HCT116 (cell line): ENCODE measurements around the gene C1orf141. TPM values are rescaled to one million over a fixed set of nuclear protein-coding genes. Genes with fewer than 3 reads are reported as not detected.
A peak's percentile ranks its signal among the peaks of the same experiment; 100 is the strongest.

Experiments used
- ATAC-seq: fragments of 200-7000 bp; cut with Tn5 transposase; 2 replicates; pipeline ENCODE4 v1.9.1; 2020; ENCODE audit warnings: mild to moderate bottlenecking, moderate library complexity
- BruUV-seq: library from RNA; stranded (reverse); fragments of 400-500 nt; replicated peaks from 2 replicates; lab custom pipeline; 2021; lab: Mats Ljungman, UMichigan
- CTCF ChIA-PET: fragments of 300-600 bp; sonication (Branson Sonifier 250); formaldehyde crosslinking; loops from one replicate; lab custom pipeline; 2021; ENCODE audit warnings: antibody characterized with exemption; lab: Charles Lee
- POLR2A ChIA-PET: fragments of 300-600, 350-600 bp; sonication (Branson Sonifier 250); formaldehyde crosslinking; loops from one replicate; lab custom pipeline; 2021; ENCODE audit warnings: antibody characterized with exemption; lab: Charles Lee
- RAD21 ChIA-PET, 2 experiments: fragments of 300-600 bp; sonication (Branson Sonifier 250); formaldehyde crosslinking; loops; one replicate each; lab custom pipeline; 2023; ENCODE audit warnings: low total read pairs in 2 of 2; ENCODE audit not compliant: uncharacterized antibody in 2 of 2, unreplicated experiment in 2 of 2, low non-redundant PET in 1 of 2; lab: Charles Lee
- DNase-seq: peaks from one replicate; pipeline ENCODE4 v3.0.0-alpha.2; 2010; ENCODE audit warnings: low read depth, low spot score
- H2AFZ ChIP-seq: fragments of 200-600 bp; shearing (Covaris generic), sonication (generic); 2 replicates; pipeline ENCODE4 v1.6.1; 2017; ENCODE audit warnings: low read depth, mixed run types, mixed read lengths, antibody characterized with exemption, low read length; ENCODE audit not compliant: poor library complexity, severe bottlenecking
- H3K27ac ChIP-seq: 2 replicates; pipeline ENCODE4 v1.5.1; 2012; ENCODE audit warnings: low read depth, low read length
- H3K27me3 ChIP-seq: fragments of 200-600 bp; sonication (generic); 2 replicates; pipeline ENCODE4 v1.6.1; 2016; ENCODE audit warnings: mixed run types, low read length, mixed read lengths; ENCODE audit not compliant: insufficient read depth
- H3K36me3 ChIP-seq, 2 experiments: fragments of 200-500 bp in 1 of 2; fragments of 200-600 bp in 1 of 2; sonication (Bioruptor generic) in 1 of 2; sonication (generic) in 1 of 2; 2 replicates each; pipeline versions ENCODE4 v1.5.1 to v1.6.1; 2014 to 2016; ENCODE audit warnings: low read length in 2 of 2, inconsistent platforms in 1 of 2, mixed read lengths in 1 of 2, mixed run types in 1 of 2; ENCODE audit not compliant: insufficient read depth in 2 of 2, control insufficient read depth in 1 of 2
- H3K4me1 ChIP-seq, 2 experiments: fragments of 200-600 bp in 1 of 2; sonication (generic) in 1 of 2; 2 replicates each; pipeline versions ENCODE4 v1.5.1 to v1.6.1; 2012 to 2017; ENCODE audit warnings: low read length in 2 of 2, inconsistent platforms in 1 of 2, mild to moderate bottlenecking in 1 of 2, mixed read lengths in 1 of 2, mixed run types in 1 of 2, moderate library complexity in 1 of 2; ENCODE audit not compliant: insufficient read depth in 2 of 2, control insufficient read depth in 1 of 2
- H3K4me2 ChIP-seq: fragments of 200-600 bp; sonication (generic); 2 replicates; pipeline ENCODE4 v1.6.1; 2017; ENCODE audit warnings: mixed run types, low read length, mixed read lengths
- H3K4me3 ChIP-seq, 2 experiments: fragments of 200-600 bp in 1 of 2; sonication (generic) in 1 of 2; replicated peaks in 1 of 2; 2 replicates each; pipeline ENCODE4 v1.5.1; 2011 to 2016; ENCODE audit warnings: low read length in 2 of 2, control low read depth in 1 of 2, low read depth in 1 of 2, mild to moderate bottlenecking in 1 of 2, mixed read lengths in 1 of 2, mixed run types in 1 of 2
- H3K79me2 ChIP-seq: fragments of 200-600 bp; sonication (generic); 2 replicates; pipeline ENCODE4 v1.6.1; 2017; ENCODE audit warnings: mild to moderate bottlenecking, mixed run types, low read length, moderate library complexity, mixed read lengths; ENCODE audit not compliant: insufficient read depth
- H3K9ac ChIP-seq: fragments of 200-600 bp; sonication (generic); 2 replicates; pipeline ENCODE4 v1.6.1; 2016; ENCODE audit warnings: low read length, mixed read lengths
- H3K9me2 ChIP-seq: fragments of 200-600 bp; sonication (generic), shearing (Covaris generic); 2 replicates; pipeline ENCODE4 v1.6.1; 2017; ENCODE audit warnings: mixed run types, mild to moderate bottlenecking, moderate library complexity; ENCODE audit not compliant: insufficient read depth
- H3K9me3 ChIP-seq, 2 experiments: fragments of 200-500 bp in 1 of 2; fragments of 200-600 bp in 1 of 2; sonication (Bioruptor generic) in 1 of 2; sonication (generic) in 1 of 2; 2 replicates each; pipeline ENCODE4 v1.6.1; 2014 to 2017; ENCODE audit warnings: low read length in 2 of 2, mixed read lengths in 2 of 2, inconsistent platforms in 1 of 2, low read depth in 1 of 2, mild to moderate bottlenecking in 1 of 2, mixed run types in 1 of 2, moderate library complexity in 1 of 2; ENCODE audit not compliant: control insufficient read depth in 1 of 2, insufficient read depth in 1 of 2
- H4K20me1 ChIP-seq: fragments of 200-600 bp; sonication (generic), shearing (Covaris generic); 2 replicates; pipeline ENCODE4 v1.6.1; 2017; ENCODE audit warnings: mixed run types, mild to moderate bottlenecking, moderate library complexity; ENCODE audit not compliant: insufficient read depth
- CEBPB ChIP-seq: IDR thresholded peaks from 2 replicates; pipeline ENCODE4 v1.6.1; 2012; ENCODE audit warnings: low read depth
- EZH2 ChIP-seq: fragments of 200-600 bp; sonication (generic); IDR thresholded peaks from 2 replicates; pipeline ENCODE4 v1.6.1; 2017; ENCODE audit warnings: antibody characterized with exemption, mixed run types
- FOSL1 ChIP-seq: IDR thresholded peaks from 2 replicates; pipeline ENCODE4 v1.6.1; 2012; ENCODE audit warnings: low read depth
- JUND ChIP-seq: IDR thresholded peaks from 2 replicates; pipeline ENCODE4 v1.6.1; 2012
- POLR2A ChIP-seq: IDR thresholded peaks from 2 replicates; pipeline ENCODE4 v1.7.0; 2011; ENCODE audit warnings: borderline replicate concordance; ENCODE audit not compliant: insufficient read depth, insufficient read length; ENCODE audit errors: extremely low read depth
- RAD21 ChIP-seq: IDR thresholded peaks from 2 replicates; pipeline ENCODE4 v1.6.1; 2012; ENCODE audit warnings: low read depth, mild to moderate bottlenecking
- SIN3A ChIP-seq: IDR thresholded peaks from 2 replicates; pipeline ENCODE4 v1.6.1; 2012; ENCODE audit warnings: low read depth
- SP1 ChIP-seq: IDR thresholded peaks from 2 replicates; pipeline ENCODE4 v1.6.1; 2012; ENCODE audit warnings: low read depth
- ZFX ChIP-seq: fragments of 450-650 bp; IDR thresholded peaks from 2 replicates; pipeline ENCODE4 v1.6.1; 2017
- intact Hi-C: fragments of 100-400 bp; cut with micrococcal nuclease; formaldehyde crosslinking; loops from 2 replicates; pipeline ENCODE4 v1.10.0; 2022
- total RNA-seq: library from RNA; stranded (reverse); gene quantifications from one replicate; pipeline ENCODE4 v1.2.1, GENCODE V29; 2021; ENCODE audit not compliant: unreplicated experiment
- TF ChIP-seq, protein P1 (sequence below): IDR thresholded peaks from 2 replicates; pipeline ENCODE4 v1.6.1; 2012
- TF ChIP-seq, protein P2 (sequence below), 3 experiments: fragments of 200-600 bp in 1 of 3; sonication (generic) in 1 of 3; IDR thresholded peaks in 2 of 3; conservative IDR thresholded peaks in 1 of 3; 2 replicates each; pipeline ENCODE4 v1.5.1; 2012 to 2017; ENCODE audit warnings: low read depth in 2 of 3, low read length in 2 of 3, antibody characterized with exemption in 1 of 3, borderline replicate concordance in 1 of 3, control low read depth in 1 of 3, mild to moderate bottlenecking in 1 of 3, mixed read lengths in 1 of 3, mixed run types in 1 of 3, moderate library complexity in 1 of 3; ENCODE audit not compliant: insufficient read depth in 1 of 3

Gene C1orf141
- total RNA-seq, 1 experiment from 2014 or later: not detected

DNA sequence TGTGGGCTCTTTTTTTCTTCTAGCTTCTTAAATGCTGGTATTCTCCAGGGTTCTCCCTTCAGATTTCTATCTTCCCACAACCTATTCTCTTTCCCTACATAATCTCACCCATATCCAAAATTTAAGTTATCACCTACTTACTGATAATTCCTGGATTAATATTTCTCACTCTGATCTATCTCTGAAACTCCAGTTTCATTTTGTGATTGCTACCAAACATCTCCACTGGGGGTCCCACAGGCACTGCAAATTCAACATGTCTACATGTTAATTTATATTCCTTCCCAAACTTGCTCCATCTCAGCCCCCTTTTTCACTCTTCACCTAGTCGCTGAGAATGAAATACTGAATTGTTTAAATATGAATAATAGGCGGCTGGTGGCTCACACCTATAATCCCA is 9.9 kb upstream of the C1orf141 start:
- ChIA-PET RAD21 (no interaction called here), POLR2A (no interaction called here), CTCF (interaction anchor here (0.8 kb wide), 1 partner anchor 67 kb away, joined by 6 read pairs; no protein-coding TSS in a partner anchor)
- Histone ChIP-seq H3K9ac (no peak overlapping the region), H3K27ac (no peak overlapping the region), H3K36me3 (no peaks in the 10 kb centered on the region), H3K4me2 (no peak overlapping the region), H2AFZ (no peak overlapping the region), H4K20me1 (no peaks in the 10 kb centered on the region), H3K79me2 (no peaks in the 10 kb centered on the region), H3K9me3 (no peaks in the 10 kb centered on the region), H3K4me1 (peaks cover 3 to 7% of the 10 kb centered on the region in 2 experiments; a peak in 3 of 4 replicates), H3K4me3 (no peak overlapping the region), H3K27me3 (no peaks in the 10 kb centered on the region), H3K9me2 (no peaks in the 10 kb centered on the region)
- no TSS peak for BruUV-seq
- intact Hi-C loops: no loop called here
- TF ChIP-seq, protein P1, sequence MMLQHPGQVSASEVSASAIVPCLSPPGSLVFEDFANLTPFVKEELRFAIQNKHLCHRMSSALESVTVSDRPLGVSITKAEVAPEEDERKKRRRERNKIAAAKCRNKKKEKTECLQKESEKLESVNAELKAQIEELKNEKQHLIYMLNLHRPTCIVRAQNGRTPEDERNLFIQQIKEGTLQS: no peak
- TF ChIP-seq, protein P2, sequence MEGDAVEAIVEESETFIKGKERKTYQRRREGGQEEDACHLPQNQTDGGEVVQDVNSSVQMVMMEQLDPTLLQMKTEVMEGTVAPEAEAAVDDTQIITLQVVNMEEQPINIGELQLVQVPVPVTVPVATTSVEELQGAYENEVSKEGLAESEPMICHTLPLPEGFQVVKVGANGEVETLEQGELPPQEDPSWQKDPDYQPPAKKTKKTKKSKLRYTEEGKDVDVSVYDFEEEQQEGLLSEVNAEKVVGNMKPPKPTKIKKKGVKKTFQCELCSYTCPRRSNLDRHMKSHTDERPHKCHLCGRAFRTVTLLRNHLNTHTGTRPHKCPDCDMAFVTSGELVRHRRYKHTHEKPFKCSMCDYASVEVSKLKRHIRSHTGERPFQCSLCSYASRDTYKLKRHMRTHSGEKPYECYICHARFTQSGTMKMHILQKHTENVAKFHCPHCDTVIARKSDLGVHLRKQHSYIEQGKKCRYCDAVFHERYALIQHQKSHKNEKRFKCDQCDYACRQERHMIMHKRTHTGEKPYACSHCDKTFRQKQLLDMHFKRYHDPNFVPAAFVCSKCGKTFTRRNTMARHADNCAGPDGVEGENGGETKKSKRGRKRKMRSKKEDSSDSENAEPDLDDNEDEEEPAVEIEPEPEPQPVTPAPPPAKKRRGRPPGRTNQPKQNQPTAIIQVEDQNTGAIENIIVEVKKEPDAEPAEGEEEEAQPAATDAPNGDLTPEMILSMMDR (IDR thresholded peaks at IDR 0.05 in 2 of 3, conservative IDR thresholded peaks at IDR 0.05 in 1 of 3; ENCODE audit: borderline replicate concordance in 1 of 3, insufficient read depth in 1 of 3, low read depth in 2 of 3, low read length in 2 of 3): peak; percentile 28 to 46 (median 42); a peak in 5 of 6 replicates
- TF ChIP-seq FOSL1: no peak
- TF ChIP-seq RAD21: peak; percentile 43
- TF ChIP-seq SIN3A: no peak
- ATAC-seq (no peak), DNase-seq (no peak)

DNA sequence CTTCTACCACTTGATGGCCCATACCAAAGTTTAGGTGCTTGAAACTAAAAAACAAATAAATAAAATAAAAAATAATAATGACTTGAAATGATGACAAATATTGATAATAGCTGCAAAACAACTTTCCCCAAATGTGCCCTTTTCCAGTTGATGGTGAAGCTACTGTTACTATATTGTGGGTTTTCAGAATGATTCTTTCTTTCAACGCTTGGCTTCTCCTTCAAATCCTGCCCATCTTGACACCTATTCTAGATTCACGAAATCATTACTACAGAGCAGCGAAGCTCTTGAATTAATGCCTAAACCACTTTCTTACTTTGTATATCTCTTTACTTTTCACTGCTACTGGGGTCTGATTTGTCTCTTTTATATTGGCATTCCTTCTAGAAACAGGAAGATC is 9.2 kb upstream of the C1orf141 start:
- no peak for DNase-seq
- H4K20me1 ChIP-seq: no peaks in the 10 kb centered on the region
- RAD21 ChIA-PET: no interaction called here
- H3K36me3 ChIP-seq: no peaks in the 10 kb centered on the region
- no peak overlapping the region for H3K9ac ChIP-seq
- no peak overlapping the region for H3K27ac ChIP-seq
- H3K4me1 ChIP-seq: peaks cover 2 to 6% of the 10 kb centered on the region in 2 experiments; a peak in 3 of 4 replicates
- no peak overlapping the region for H3K4me2 ChIP-seq
- BruUV-seq: no TSS peak
- intact Hi-C loops: no loop called here
- CTCF ChIA-PET: interaction anchor here (0.8 kb wide), 1 partner anchor 68 kb away, joined by 6 read pairs; no protein-coding TSS in a partner anchor
- POLR2A ChIA-PET: no interaction called here
- TF ChIP-seq FOSL1: no peak
- TF ChIP-seq JUND: no peak
- TF ChIP-seq EZH2: no peak
- no peak for TF ChIP-seq SP1
- TF ChIP-seq POLR2A: no peak
- no peak for TF ChIP-seq CEBPB
- TF ChIP-seq ZFX: no peak
- H3K9me2 ChIP-seq: no peaks in the 10 kb centered on the region
- H3K4me3 ChIP-seq: no peak overlapping the region
- no peaks in the 10 kb centered on the region for H3K27me3 ChIP-seq
- no peaks in the 10 kb centered on the region for H3K9me3 ChIP-seq
- no peak for ATAC-seq
- no peaks in the 10 kb centered on the region for H3K79me2 ChIP-seq
- H2AFZ ChIP-seq: no peak overlapping the region
